A549 (cell line): ENCODE data around the gene NCOA3.

ENCODE experiments used
- CHD2 ChIP-seq: fragments of 150-350 bp; IDR thresholded peaks from 2 replicates; pipeline ENCODE4 v1.6.1; 2014; ENCODE audit warnings: low read length; ENCODE audit not compliant: partially characterized antibody
- EP300 ChIP-seq, 2 experiments: fragments of >200 bp; sonication (Bioruptor Twin); formaldehyde crosslinking; IDR thresholded peaks; 2 replicates in 1 of 2; 3 replicates in 1 of 2; pipeline ENCODE4 v1.6.1; 2016 to 2017
- JUN ChIP-seq, 2 experiments: fragments of >200 bp; sonication (Bioruptor Twin); formaldehyde crosslinking; IDR thresholded peaks; 2 replicates in 1 of 2; 3 replicates in 1 of 2; pipeline ENCODE4 v1.6.1; 2016 to 2017
- MYC ChIP-seq: IDR thresholded peaks from 2 replicates; pipeline ENCODE4 v1.6.1; 2012; ENCODE audit warnings: mild to moderate bottlenecking, inconsistent platforms, low read length, improper control_type of control experiment, borderline replicate concordance
- RAD21 ChIP-seq, 2 experiments: fragments of >200 bp in 1 of 2; sonication (Bioruptor Twin) in 1 of 2; formaldehyde crosslinking in 1 of 2; IDR thresholded peaks in 1 of 2; conservative IDR thresholded peaks in 1 of 2; 2 replicates in 1 of 2; 3 replicates in 1 of 2; pipeline ENCODE4 v1.6.1; 2012 to 2018; ENCODE audit warnings: inconsistent platforms in 1 of 2
- RCOR1 ChIP-seq: fragments of 150-350 bp; IDR thresholded peaks from 2 replicates; pipeline ENCODE4 v1.6.1; 2014; ENCODE audit warnings: antibody characterized with exemption, low read length, low read depth
- REST ChIP-seq: fragments of 200-600 bp; sonication (generic); IDR thresholded peaks from 2 replicates; pipeline ENCODE4 v1.6.1; 2016; ENCODE audit warnings: antibody characterized with exemption, mild to moderate bottlenecking, moderate library complexity
- SMC3 ChIP-seq: fragments of >200 bp; sonication (Bioruptor Twin); formaldehyde crosslinking; IDR thresholded peaks from 3 replicates; pipeline ENCODE4 v1.6.1; 2018; ENCODE audit warnings: inconsistent platforms
- TP53 ChIP-seq: fragments of 250-450 bp; sonication (Bioruptor Pico); IDR thresholded peaks from 2 replicates; pipeline ENCODE4 v1.5.0; 2021; ENCODE audit warnings: mild to moderate bottlenecking, moderate library complexity
- TF ChIP-seq, protein P1 (sequence below): fragments of >200 bp; sonication (Bioruptor Twin); formaldehyde crosslinking; IDR thresholded peaks from 3 replicates; pipeline ENCODE4 v1.5.1; 2016

GRCh38 chr20:47588158-47588557, 86.5 kb downstream of the NCOA3 start:
- TF ChIP-seq, protein P1, sequence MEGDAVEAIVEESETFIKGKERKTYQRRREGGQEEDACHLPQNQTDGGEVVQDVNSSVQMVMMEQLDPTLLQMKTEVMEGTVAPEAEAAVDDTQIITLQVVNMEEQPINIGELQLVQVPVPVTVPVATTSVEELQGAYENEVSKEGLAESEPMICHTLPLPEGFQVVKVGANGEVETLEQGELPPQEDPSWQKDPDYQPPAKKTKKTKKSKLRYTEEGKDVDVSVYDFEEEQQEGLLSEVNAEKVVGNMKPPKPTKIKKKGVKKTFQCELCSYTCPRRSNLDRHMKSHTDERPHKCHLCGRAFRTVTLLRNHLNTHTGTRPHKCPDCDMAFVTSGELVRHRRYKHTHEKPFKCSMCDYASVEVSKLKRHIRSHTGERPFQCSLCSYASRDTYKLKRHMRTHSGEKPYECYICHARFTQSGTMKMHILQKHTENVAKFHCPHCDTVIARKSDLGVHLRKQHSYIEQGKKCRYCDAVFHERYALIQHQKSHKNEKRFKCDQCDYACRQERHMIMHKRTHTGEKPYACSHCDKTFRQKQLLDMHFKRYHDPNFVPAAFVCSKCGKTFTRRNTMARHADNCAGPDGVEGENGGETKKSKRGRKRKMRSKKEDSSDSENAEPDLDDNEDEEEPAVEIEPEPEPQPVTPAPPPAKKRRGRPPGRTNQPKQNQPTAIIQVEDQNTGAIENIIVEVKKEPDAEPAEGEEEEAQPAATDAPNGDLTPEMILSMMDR: no peak
- no peak for TF ChIP-seq JUN (IDR thresholded peaks at IDR 0.05)
- TF ChIP-seq RAD21 (conservative IDR thresholded peaks at IDR 0.05 in 1 of 2, IDR thresholded peaks at IDR 0.05 in 1 of 2): no peak
- no peak for TF ChIP-seq MYC
- no peak for TF ChIP-seq CHD2
- no peak for TF ChIP-seq SMC3
- no peak for TF ChIP-seq TP53 (CRISPR knock-in tag)
- TF ChIP-seq REST: no peak
- TF ChIP-seq RCOR1: no peak
- no peak for TF ChIP-seq EP300 (IDR thresholded peaks at IDR 0.05)
